Activated T-helper 2 cell treated with anti-CD3 and anti-CD28 coated beads, Interferon-gamma antibody, Interleukin-2, Interleukin-4, amounts not matched to agents 10 μg/mL and 5 μg/mL and 100 μg/mL, durations not matched to agents 14 hours and 24 hours and 36 hours (primary cell): ENCODE data around the gene PTPRE. TPM values are rescaled to one million over a fixed set of nuclear protein-coding genes. Genes with fewer than 3 reads are reported as not detected.
A peak's percentile ranks its signal among the peaks of the same experiment; 100 is the strongest.

ENCODE experiments used
- DNase-seq: peaks from one replicate; pipeline ENCODE4 v3.0.0; 2021; ENCODE audit warnings: low spot score
- H3K27ac Mint-ChIP-seq: one replicate; pipeline ENCODE4 v1.8.0; 2021; ENCODE audit warnings: mixed read lengths
- H3K27me3 Mint-ChIP-seq: one replicate; pipeline ENCODE4 v1.8.0; 2021; ENCODE audit warnings: low read depth, mixed read lengths
- H3K36me3 Mint-ChIP-seq: one replicate; pipeline ENCODE4 v1.8.0; 2021; ENCODE audit warnings: low read depth, mixed read lengths
- H3K4me1 Mint-ChIP-seq: one replicate; pipeline ENCODE4 v1.8.0; 2021; ENCODE audit warnings: low read depth, mixed read lengths
- H3K4me3 Mint-ChIP-seq: one replicate; pipeline ENCODE4 v1.8.0; 2021; ENCODE audit warnings: low read depth, mild to moderate bottlenecking, moderate library complexity, mixed read lengths
- H3K9me3 Mint-ChIP-seq: one replicate; pipeline ENCODE4 v1.8.0; 2021; ENCODE audit warnings: mixed read lengths
- intact Hi-C: fragments of 100-400 bp; cut with micrococcal nuclease; formaldehyde crosslinking; loops from one replicate; pipeline ENCODE4 v1.15.1; 2023
- total RNA-seq: library from RNA; stranded (reverse); gene quantifications from 2 replicates; pipeline ENCODE4 v1.2.3, GENCODE V29; 2022

Gene PTPRE, protein sequence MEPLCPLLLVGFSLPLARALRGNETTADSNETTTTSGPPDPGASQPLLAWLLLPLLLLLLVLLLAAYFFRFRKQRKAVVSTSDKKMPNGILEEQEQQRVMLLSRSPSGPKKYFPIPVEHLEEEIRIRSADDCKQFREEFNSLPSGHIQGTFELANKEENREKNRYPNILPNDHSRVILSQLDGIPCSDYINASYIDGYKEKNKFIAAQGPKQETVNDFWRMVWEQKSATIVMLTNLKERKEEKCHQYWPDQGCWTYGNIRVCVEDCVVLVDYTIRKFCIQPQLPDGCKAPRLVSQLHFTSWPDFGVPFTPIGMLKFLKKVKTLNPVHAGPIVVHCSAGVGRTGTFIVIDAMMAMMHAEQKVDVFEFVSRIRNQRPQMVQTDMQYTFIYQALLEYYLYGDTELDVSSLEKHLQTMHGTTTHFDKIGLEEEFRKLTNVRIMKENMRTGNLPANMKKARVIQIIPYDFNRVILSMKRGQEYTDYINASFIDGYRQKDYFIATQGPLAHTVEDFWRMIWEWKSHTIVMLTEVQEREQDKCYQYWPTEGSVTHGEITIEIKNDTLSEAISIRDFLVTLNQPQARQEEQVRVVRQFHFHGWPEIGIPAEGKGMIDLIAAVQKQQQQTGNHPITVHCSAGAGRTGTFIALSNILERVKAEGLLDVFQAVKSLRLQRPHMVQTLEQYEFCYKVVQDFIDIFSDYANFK
- 16.8 and 17.0 TPM in 2 replicates for total RNA-seq

DNA sequence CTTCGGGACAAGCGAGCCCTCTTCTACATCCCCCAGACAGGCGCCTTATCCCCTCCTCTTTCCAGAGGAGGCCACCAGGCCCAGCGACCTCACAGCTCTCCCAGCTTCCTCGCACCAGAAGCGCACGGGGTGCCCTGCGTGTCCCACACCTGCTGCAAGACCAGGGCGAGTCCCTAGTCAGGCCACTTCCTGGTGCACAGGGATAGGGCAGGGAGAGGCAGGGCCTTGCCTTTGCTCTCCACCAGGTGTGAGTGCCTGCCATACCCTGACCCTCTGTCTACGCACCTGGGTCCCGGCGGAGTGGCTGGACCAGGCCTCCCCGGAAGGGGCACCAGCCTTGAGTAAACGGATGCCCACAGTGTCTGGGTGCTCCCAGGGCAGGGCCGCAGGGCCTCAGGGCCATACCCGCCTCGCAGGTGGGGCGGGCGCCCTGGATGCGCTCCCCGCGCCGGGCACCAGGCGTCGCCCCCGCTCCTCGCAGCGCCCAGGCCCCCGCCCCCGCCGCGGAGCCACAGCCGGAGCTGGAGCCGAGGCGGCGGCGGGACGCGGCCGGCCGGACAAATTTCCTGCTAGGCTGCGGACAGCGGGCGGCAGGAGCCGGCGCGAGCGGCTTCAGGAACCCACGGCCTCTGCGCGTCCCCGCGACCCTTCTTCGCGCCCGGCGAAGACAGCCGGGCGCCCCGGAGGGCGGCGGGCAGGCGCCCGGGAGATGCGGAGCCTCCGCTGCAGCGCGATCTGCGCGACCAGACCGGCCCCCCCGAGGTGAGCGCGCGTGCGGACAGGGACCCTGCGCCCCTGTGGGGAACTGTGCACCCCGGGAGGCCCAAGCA, at the start of gene PTPRE:
Gene PTPRE (plus strand): TSS at position 556 of the 830 bp plus-strand sequence. CDS start 133,779 bp downstream, outside the sequence.
- H3K4me3 Mint-ChIP-seq: no peak within 1 kb of the TSS
- intact Hi-C loops: loop anchor here (1.0 to 5.0 kb wide), 3 partner anchors 86 to 163 kb away; no protein-coding TSS in a partner anchor
- peaks cover 40% of the 10 kb centered on the region for H3K27me3 Mint-ChIP-seq
- H3K9me3 Mint-ChIP-seq: no peaks in the 10 kb centered on the region
- H3K36me3 Mint-ChIP-seq: no peaks in the 10 kb centered on the region
- DNase-seq: peak; percentile 48
- no peaks in the 10 kb centered on the region for H3K4me1 Mint-ChIP-seq
- H3K27ac Mint-ChIP-seq: no peak within 1 kb of the TSS

DNA sequence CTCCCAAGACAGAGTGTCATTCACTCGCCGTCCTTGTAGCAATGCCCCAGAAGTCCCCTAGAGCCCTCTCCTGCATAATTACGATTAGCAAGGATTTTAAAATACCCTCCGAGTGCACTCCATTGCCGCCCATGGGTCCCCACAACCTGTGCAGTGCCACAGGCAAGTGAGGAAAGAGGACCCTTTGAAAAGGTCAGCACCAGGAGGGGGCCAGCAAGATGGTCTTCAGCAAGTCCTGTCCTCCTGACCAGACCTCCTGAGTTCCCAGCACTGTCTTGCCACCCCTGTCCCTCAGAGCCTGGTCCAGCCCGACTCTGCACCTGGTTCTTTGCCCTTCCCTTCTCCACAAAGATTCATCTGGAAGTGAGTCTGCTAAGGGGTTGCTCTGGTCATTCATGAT, 46.3 kb upstream of the PTPRE start:
- intact Hi-C loops: no loop called here
- Mint-ChIP-seq H3K9me3 (peaks cover 15% of the 10 kb centered on the region), H3K4me3 (no peak overlapping the region), H3K4me1 (no peaks in the 10 kb centered on the region), H3K27me3 (no peaks in the 10 kb centered on the region), H3K27ac (no peak overlapping the region), H3K36me3 (no peaks in the 10 kb centered on the region)
- no peak for DNase-seq

DNA sequence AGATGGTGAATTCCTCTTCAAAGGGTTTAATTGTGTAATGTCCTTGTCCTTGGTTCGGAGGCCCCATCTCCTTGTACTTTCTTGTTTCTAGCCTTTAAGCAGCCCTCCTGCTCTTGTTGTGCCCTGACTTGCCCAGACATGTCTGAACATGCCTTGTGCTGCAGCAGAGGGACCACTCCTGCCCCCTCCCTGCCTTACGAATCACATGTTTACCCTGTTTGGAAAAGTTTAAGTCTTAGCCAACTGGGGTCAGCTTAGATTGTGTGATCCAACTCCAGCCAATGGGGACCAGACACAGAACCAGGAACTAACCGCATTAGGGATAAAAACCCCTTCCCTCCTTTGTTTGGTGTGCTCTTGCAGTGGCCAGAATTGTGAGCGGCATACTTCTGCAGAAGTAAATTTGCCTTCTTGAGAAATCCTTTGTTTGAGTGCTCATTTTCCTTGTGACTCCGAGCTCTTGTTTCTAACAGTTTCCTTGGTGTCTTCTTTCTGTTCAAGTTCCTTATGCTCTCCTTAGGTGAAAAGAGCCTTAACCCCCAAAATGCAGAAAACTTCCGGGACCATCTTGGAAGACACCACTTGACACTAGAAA, 43.6 kb upstream of the PTPRE start:
- H3K36me3 Mint-ChIP-seq: no peaks in the 10 kb centered on the region
- H3K27ac Mint-ChIP-seq: no peak overlapping the region
- no peak overlapping the region for H3K4me3 Mint-ChIP-seq
- H3K9me3 Mint-ChIP-seq: peaks cover 15% of the 10 kb centered on the region
- intact Hi-C loops: no loop called here
- no peaks in the 10 kb centered on the region for H3K4me1 Mint-ChIP-seq
- DNase-seq: no peak
- H3K27me3 Mint-ChIP-seq: peaks cover 8% of the 10 kb centered on the region

DNA sequence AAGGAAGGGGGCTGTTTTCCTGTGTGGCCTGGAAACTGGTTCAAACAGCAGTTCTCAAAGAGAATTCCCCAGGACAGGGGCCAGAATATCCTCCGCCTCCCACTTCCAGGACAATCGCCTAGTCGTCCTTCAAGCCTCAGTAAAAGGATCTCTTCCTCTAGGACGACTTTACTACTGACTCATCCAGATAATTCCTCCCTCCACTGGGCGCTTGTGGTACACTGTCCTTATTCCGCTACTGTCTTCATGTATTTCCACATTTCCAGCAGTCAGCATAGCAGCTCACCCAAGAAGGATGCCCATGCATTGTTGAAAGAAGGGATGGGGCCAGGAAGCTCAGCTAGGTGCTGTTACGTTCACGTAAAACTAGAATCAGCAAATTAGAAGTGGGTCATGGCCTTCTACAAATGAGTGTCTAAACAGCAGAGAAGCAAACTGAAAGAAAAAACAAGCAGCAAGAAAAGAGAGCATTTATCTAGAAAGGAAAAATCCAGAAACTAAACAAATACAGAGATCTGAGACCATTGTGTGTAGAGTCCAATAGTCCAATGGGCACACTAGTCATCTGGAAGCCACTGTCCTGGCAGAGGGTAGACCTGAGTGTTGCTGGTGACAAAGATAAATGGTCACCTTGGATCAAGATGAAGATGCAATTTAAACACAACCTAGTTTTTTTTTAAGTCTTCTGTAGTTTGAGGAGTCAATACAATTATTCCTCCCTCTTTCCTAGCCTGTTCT, 40.5 kb upstream of the PTPRE start:
- peaks cover 15% of the 10 kb centered on the region for H3K9me3 Mint-ChIP-seq
- no peaks in the 10 kb centered on the region for H3K4me1 Mint-ChIP-seq
- no peaks in the 10 kb centered on the region for H3K36me3 Mint-ChIP-seq
- intact Hi-C loops: no loop called here
- no peak overlapping the region for H3K4me3 Mint-ChIP-seq
- H3K27me3 Mint-ChIP-seq: peaks cover 18% of the 10 kb centered on the region
- no peak for DNase-seq
- H3K27ac Mint-ChIP-seq: no peak overlapping the region

DNA sequence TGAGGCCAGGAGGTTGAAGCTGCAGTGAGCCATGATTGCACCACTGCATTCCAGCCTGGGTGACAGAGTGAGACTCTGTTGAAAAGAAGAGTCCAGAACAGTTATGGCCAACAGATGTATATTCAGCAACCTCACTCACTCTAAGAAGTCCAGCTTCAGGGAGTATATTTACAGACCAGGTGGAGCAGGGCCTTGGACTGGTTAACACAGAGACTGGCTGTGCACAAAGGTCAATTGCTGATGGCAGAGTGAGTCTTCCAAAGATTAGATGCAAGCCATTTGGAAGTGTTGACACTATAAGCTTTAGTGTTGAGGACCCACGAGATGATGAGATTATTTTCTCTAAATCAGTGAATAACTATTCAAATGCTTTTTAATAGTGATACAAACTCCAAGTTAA, 39.1 kb upstream of the PTPRE start:
- DNase-seq: no peak
- Mint-ChIP-seq H3K4me1 (no peaks in the 10 kb centered on the region), H3K27me3 (peaks cover 18% of the 10 kb centered on the region), H3K4me3 (no peak overlapping the region), H3K36me3 (no peaks in the 10 kb centered on the region), H3K9me3 (peaks cover 15% of the 10 kb centered on the region), H3K27ac (no peak overlapping the region)
- intact Hi-C loops: no loop called here

DNA sequence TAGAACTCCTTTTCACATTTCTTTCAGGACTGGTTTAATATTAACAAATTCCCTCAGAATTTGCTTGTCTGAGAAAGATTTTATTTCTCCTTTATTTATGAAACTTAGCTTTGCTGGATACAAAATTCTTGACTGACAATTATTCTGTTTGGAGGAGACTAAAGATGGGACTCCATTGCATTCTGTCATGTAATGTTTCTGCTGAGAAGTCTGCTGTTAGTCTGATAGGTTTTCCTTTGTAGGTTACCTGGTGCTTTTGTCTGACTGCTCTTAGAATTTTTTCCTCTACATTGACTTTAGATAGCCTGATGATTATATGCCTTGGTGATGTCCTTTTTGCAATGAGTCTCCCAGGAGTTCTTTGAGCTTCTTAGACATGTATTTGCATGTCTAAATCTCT, 37.6 kb upstream of the PTPRE start:
- intact Hi-C loops: no loop called here
- Mint-ChIP-seq H3K36me3 (no peaks in the 10 kb centered on the region), H3K9me3 (peaks cover 5% of the 10 kb centered on the region), H3K4me1 (no peaks in the 10 kb centered on the region), H3K4me3 (no peak overlapping the region), H3K27me3 (peaks cover 18% of the 10 kb centered on the region), H3K27ac (no peak overlapping the region)
- DNase-seq: no peak

DNA sequence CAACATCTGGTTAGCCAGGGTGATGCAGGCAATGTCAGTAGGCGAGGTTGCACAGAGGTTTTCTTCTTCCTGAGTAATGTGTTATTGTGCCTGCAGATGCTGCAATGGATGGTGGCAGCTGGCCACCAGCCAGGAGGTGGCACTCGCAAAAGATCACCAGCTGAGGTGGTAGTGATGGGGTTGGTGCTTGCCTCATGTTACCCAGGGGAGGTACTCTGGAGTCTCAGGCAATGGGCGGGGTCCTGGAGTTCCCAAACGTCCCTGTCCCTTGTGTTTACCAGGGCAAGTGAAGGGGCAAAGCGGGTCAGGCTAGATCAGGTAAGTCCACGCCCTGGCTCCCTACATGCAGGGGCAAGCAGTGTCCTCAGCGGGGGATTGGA, 35.3 kb upstream of the PTPRE start:
- no peaks in the 10 kb centered on the region for H3K9me3 Mint-ChIP-seq
- no peaks in the 10 kb centered on the region for H3K4me1 Mint-ChIP-seq
- no peaks in the 10 kb centered on the region for H3K36me3 Mint-ChIP-seq
- no peak overlapping the region for H3K4me3 Mint-ChIP-seq
- intact Hi-C loops: no loop called here
- no peak for DNase-seq
- no peak overlapping the region for H3K27ac Mint-ChIP-seq
- peaks cover 18% of the 10 kb centered on the region for H3K27me3 Mint-ChIP-seq

DNA sequence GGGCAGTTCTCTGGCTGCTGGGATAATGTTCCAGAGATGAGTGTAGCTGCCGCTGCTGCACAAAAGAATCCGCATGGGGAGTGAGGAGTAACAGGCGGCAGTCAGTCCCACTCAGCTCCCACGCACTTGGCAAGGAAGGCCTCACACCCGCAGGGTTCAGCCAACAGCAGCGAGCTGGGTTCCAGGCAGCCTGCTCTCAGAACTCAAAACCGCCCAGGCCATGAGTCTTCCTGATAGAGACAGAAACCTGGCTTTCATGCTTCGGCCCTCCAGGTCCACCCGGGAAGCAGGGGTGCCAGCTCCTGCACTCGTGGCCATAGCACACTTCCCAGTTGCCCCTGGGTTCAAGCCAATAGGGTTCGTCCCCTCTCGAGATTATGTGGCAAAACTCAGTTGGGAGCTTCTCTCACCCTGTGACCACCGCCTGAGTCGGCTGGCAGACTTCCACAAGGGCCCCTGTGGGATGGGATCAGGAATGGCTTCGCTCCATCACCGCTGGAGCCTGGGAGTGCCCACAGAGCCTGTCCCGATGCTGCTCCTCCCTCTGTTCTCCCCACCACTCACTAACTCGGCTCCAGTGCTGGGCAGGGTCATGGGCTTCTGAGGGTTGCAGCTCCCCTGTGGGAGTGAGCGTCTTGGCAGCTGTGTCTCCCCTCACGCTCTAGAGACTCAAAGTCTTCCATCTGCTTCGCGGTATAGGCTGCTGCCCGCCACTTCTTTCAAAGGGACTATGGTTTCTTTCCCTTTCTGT, 34.7 kb upstream of the PTPRE start:
- H3K4me3 Mint-ChIP-seq: no peak overlapping the region
- intact Hi-C loops: no loop called here
- no peaks in the 10 kb centered on the region for H3K36me3 Mint-ChIP-seq
- DNase-seq: no peak
- peaks cover 14% of the 10 kb centered on the region for H3K27me3 Mint-ChIP-seq
- no peaks in the 10 kb centered on the region for H3K9me3 Mint-ChIP-seq
- H3K27ac Mint-ChIP-seq: no peak overlapping the region
- peaks cover 2% of the 10 kb centered on the region for H3K4me1 Mint-ChIP-seq

DNA sequence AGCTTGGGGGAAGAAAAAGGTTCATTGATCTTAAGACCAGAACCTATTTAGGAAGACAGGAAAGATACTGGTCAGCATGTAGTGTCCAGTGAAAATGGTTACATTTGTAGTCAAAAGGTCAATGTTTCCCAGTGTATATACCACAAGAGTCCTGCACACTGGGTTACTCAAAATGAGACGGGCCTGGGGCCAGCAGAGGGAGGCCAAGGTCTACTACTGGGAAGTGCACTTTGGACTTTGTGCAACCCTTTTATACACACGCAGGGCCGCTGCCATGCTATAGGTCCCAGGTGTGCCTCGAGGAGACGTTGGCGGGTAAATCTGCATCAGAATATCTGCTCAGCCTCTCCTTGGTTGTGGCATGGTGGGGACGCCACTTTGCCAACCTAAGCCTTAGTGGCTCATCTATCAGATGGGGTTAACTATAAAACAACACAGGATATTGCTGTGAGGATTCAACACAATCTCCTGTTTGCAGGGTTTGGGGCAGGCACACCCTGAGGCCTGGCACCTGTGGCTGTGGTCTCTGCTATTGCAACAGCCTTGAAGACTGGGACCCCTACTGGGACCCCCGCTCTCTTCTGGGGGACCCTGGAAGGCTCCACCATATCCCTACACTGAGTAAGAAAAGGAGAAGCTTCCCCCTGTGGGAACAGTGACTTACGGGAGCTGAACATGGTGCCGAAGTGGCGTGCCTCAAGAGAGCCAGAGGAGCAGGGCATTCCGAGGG, 33.9 kb upstream of the PTPRE start:
- no peak overlapping the region for H3K27ac Mint-ChIP-seq
- no peak overlapping the region for H3K4me3 Mint-ChIP-seq
- no peaks in the 10 kb centered on the region for H3K36me3 Mint-ChIP-seq
- H3K27me3 Mint-ChIP-seq: peaks cover 13% of the 10 kb centered on the region
- no peaks in the 10 kb centered on the region for H3K9me3 Mint-ChIP-seq
- DNase-seq: no peak
- H3K4me1 Mint-ChIP-seq: peaks cover 10% of the 10 kb centered on the region
- intact Hi-C loops: no loop called here

DNA sequence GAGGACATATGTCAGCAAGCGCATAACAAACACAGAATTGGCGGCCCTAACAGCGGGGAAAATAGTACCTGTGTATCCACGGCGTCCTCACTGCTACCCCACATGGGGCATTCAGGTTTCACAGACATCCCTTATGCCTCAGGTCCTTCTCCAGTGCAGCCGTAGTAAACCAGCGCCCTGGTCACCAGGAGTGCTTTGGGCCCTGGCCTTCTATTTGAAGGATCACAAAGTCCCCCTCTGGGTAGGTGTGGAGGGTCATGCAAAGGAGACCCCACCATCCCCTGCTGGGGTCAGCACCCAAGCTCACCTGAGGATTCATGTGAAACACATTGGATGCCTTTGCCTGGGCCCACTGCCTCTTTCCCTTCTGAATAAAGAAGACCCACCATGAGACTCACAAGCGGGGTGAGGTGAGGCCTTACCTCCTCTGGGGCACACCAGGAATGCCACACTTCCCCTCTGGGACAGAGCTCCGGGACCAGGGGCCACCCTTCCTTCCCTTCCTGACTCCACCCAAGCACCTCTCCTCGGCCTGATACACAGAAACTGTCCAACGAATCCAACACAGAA, 32.9 kb upstream of the PTPRE start:
- H3K9me3 Mint-ChIP-seq: no peaks in the 10 kb centered on the region
- DNase-seq: no peak
- no peak overlapping the region for H3K27ac Mint-ChIP-seq
- H3K27me3 Mint-ChIP-seq: peaks cover 9% of the 10 kb centered on the region
- intact Hi-C loops: no loop called here
- peaks cover 15% of the 10 kb centered on the region for H3K4me1 Mint-ChIP-seq
- no peaks in the 10 kb centered on the region for H3K36me3 Mint-ChIP-seq
- H3K4me3 Mint-ChIP-seq: no peak overlapping the region
